H1 (cell line): ENCODE measurements around the gene L3MBTL4. TPM values are rescaled to one million over a fixed set of nuclear protein-coding genes. Genes with fewer than 3 reads are reported as not detected.

Source experiments
- CTCF ChIA-PET: fragments of 300-600 bp; sonication (Branson Sonifier 250); formaldehyde crosslinking; loops from one replicate; lab custom pipeline; 2021; ENCODE audit not compliant: partially characterized antibody; lab: Charles Lee
- POLR2A ChIA-PET: fragments of 300-600 bp; sonication (Branson Sonifier 250); formaldehyde crosslinking; loops from one replicate; lab custom pipeline; 2021; ENCODE audit warnings: inconsistent platforms; ENCODE audit not compliant: partially characterized antibody; lab: Charles Lee
- DNase-seq, 2 experiments: peaks; one replicate each; pipeline versions ENCODE4 v3.0.0 to v3.0.0-alpha.2; 2010 to 2022; ENCODE audit warnings: low spot score in 2 of 2, low read depth in 1 of 2, mixed read lengths in 1 of 2
- FAIRE-seq: peaks from 2 replicates; lab custom pipeline; 2011; peaks lifted over from hg19 to GRCh38; lab: Jason Lieb, UNC
- H2AFZ ChIP-seq: 2 replicates; pipeline ENCODE4 v1.8.1; 2012; ENCODE audit warnings: low read length, inconsistent platforms
- H2AK5ac ChIP-seq: 2 replicates; pipeline ENCODE4 v1.6.1; 2013; ENCODE audit warnings: low read depth, low read length
- H2BK120ac ChIP-seq: replicated peaks from 2 replicates; pipeline ENCODE3; 2013; ENCODE audit warnings: low read depth, low read length, inconsistent platforms
- H2BK12ac ChIP-seq: 2 replicates; pipeline ENCODE4 v1.6.1; 2013; ENCODE audit warnings: low read depth, low read length
- H2BK15ac ChIP-seq: 2 replicates; pipeline ENCODE4 v1.6.1; 2013; ENCODE audit warnings: low read length
- H2BK20ac ChIP-seq: 2 replicates; pipeline ENCODE4 v1.6.1; 2013; ENCODE audit warnings: low read length
- H2BK5ac ChIP-seq: 2 replicates; pipeline ENCODE4 v1.6.1; 2013; ENCODE audit warnings: low read depth, low read length
- H3K14ac ChIP-seq: 2 replicates; pipeline ENCODE4 v1.6.1; 2013; ENCODE audit warnings: inconsistent platforms; ENCODE audit not compliant: insufficient read length
- H3K18ac ChIP-seq: 2 replicates; pipeline ENCODE4 v1.6.1; 2013; ENCODE audit warnings: low read length; ENCODE audit errors: extremely low read depth
- H3K23ac ChIP-seq: 2 replicates; pipeline ENCODE4 v1.6.1; 2013; ENCODE audit warnings: inconsistent platforms; ENCODE audit not compliant: insufficient read length
- H3K23me2 ChIP-seq: 2 replicates; pipeline ENCODE4 v1.6.1; 2013; ENCODE audit warnings: low read depth, low read length
- H3K27ac ChIP-seq: 2 replicates; pipeline ENCODE4 v1.6.1; 2011; ENCODE audit warnings: low read depth, low read length, inconsistent platforms
- H3K27me3 ChIP-seq, 4 experiments: replicated peaks in 1 of 4; 1 replicate in 1 of 4; 2 replicates in 3 of 4; pipeline versions ENCODE4 v1.6.1 to v1.8.1; 2011 to 2013; ENCODE audit warnings: low read length in 3 of 4, mild to moderate bottlenecking in 3 of 4, inconsistent platforms in 2 of 4, mixed read lengths in 2 of 4, moderate library complexity in 1 of 4; ENCODE audit not compliant: control insufficient read depth in 3 of 4, insufficient read depth in 3 of 4; ENCODE audit errors: extremely low read depth in 1 of 4
- H3K36me3 ChIP-seq, 4 experiments: 2 replicates each; pipeline versions ENCODE4 v1.6.1 to v1.8.1; 2011 to 2013; ENCODE audit warnings: mild to moderate bottlenecking in 4 of 4, low read length in 3 of 4, moderate library complexity in 2 of 4, control low read depth in 1 of 4, inconsistent platforms in 1 of 4; ENCODE audit not compliant: insufficient read depth in 4 of 4, control insufficient read depth in 2 of 4
- H3K4ac ChIP-seq: replicated peaks from 2 replicates; pipeline ENCODE3; 2013; ENCODE audit warnings: low read length, low read depth, mixed read lengths, inconsistent platforms; ENCODE audit not compliant: insufficient read length
- H3K4me1 ChIP-seq, 4 experiments: replicated peaks in 1 of 4; 1 replicate in 1 of 4; 2 replicates in 3 of 4; pipeline versions ENCODE4 v1.6.1 to v1.8.1; 2011 to 2013; ENCODE audit warnings: low read length in 3 of 4, inconsistent platforms in 2 of 4, mixed read lengths in 1 of 4; ENCODE audit not compliant: insufficient read depth in 4 of 4, control insufficient read depth in 3 of 4
- H3K4me2 ChIP-seq, 2 experiments: 2 replicates each; pipeline versions ENCODE4 v1.6.1 to v1.8.1; 2011 to 2013; ENCODE audit warnings: low read depth in 2 of 2, low read length in 2 of 2, control low read depth in 1 of 2, inconsistent platforms in 1 of 2, mild to moderate bottlenecking in 1 of 2; ENCODE audit not compliant: insufficient read depth in 1 of 2
- H3K4me3 ChIP-seq, 4 experiments: fragments of 200-600, 300-600 bp in 1 of 4; sonication (generic), shearing (Covaris generic), sonication (Bioruptor Twin) in 1 of 4; 2 replicates each; pipeline versions ENCODE4 v1.5.1 to v1.8.1; 2011 to 2016; ENCODE audit warnings: low read length in 4 of 4, low read depth in 3 of 4, control low read depth in 2 of 4, inconsistent platforms in 2 of 4, mild to moderate bottlenecking in 2 of 4, mixed read lengths in 1 of 4, moderate library complexity in 1 of 4; ENCODE audit not compliant: insufficient read depth in 2 of 4; ENCODE audit errors: extremely low read depth in 1 of 4
- H3K56ac ChIP-seq: replicated peaks from 2 replicates; pipeline ENCODE3; 2013; ENCODE audit warnings: low read depth, mild to moderate bottlenecking, mixed read lengths, low read length, inconsistent platforms; ENCODE audit not compliant: insufficient read length
- H3K79me1 ChIP-seq: 2 replicates; pipeline ENCODE4 v1.6.1; 2013; ENCODE audit warnings: low read depth, low read length, control low read depth
- H3K79me2 ChIP-seq, 2 experiments: 2 replicates each; pipeline versions ENCODE4 v1.6.1 to v1.8.1; 2012 to 2013; ENCODE audit warnings: low read length in 2 of 2, mild to moderate bottlenecking in 2 of 2, inconsistent platforms in 1 of 2; ENCODE audit not compliant: insufficient read depth in 2 of 2, control insufficient read depth in 1 of 2
- H3K9ac ChIP-seq, 4 experiments: replicated peaks in 1 of 4; 1 replicate in 1 of 4; 2 replicates in 3 of 4; pipeline versions ENCODE4 v1.6.1 to v1.8.1; 2011 to 2013; ENCODE audit warnings: low read depth in 3 of 4, low read length in 3 of 4, control low read depth in 2 of 4, mild to moderate bottlenecking in 2 of 4, moderate library complexity in 2 of 4, inconsistent platforms in 1 of 4; ENCODE audit errors: extremely low read depth in 1 of 4
- H3K9me3 ChIP-seq, 2 experiments: 2 replicates each; pipeline versions ENCODE4 v1.6.1 to v1.8.1; 2012 to 2013; ENCODE audit warnings: mild to moderate bottlenecking in 2 of 2, moderate library complexity in 2 of 2, control low read depth in 1 of 2, inconsistent platforms in 1 of 2, low read depth in 1 of 2, low read length in 1 of 2, mixed read lengths in 1 of 2; ENCODE audit not compliant: insufficient read depth in 2 of 2
- H4K20me1 ChIP-seq, 2 experiments: replicated peaks in 1 of 2; 2 replicates each; pipeline versions ENCODE3 to v1.8.1; 2011 to 2013; ENCODE audit warnings: inconsistent platforms in 2 of 2, low read length in 2 of 2, mild to moderate bottlenecking in 1 of 2; ENCODE audit not compliant: insufficient read depth in 2 of 2, control insufficient read depth in 1 of 2
- H4K5ac ChIP-seq: 2 replicates; pipeline ENCODE4 v1.6.1; 2013; ENCODE audit warnings: low read length, low read depth, mixed read lengths, inconsistent platforms; ENCODE audit not compliant: insufficient read length
- H4K8ac ChIP-seq: 2 replicates; pipeline ENCODE4 v1.8.0; 2013; ENCODE audit warnings: mild to moderate bottlenecking, moderate library complexity, low read length, inconsistent platforms; ENCODE audit not compliant: insufficient read depth; ENCODE audit errors: extremely low read depth
- H4K91ac ChIP-seq: replicated peaks from 2 replicates; pipeline ENCODE3; 2013; ENCODE audit warnings: low read length, mixed read lengths, inconsistent platforms; ENCODE audit not compliant: insufficient read length
- BACH1 ChIP-seq: IDR thresholded peaks from 2 replicates; pipeline ENCODE4 v1.6.1; 2012; ENCODE audit warnings: low read length, improper control_type of control experiment
- CBX8 ChIP-seq: fragments of 300-800, 300-1000 bp; sonication (generic); IDR thresholded peaks from 2 replicates; pipeline ENCODE4 v1.7.1; 2016; ENCODE audit warnings: low read depth, low read length, borderline replicate concordance
- EP300 ChIP-seq, 2 experiments: IDR thresholded peaks; 1 replicate in 1 of 2; 2 replicates in 1 of 2; pipeline ENCODE4 v1.6.1; 2011 to 2012; ENCODE audit warnings: low read depth in 2 of 2, low read length in 2 of 2, mild to moderate bottlenecking in 2 of 2, borderline replicate concordance in 1 of 2, inconsistent platforms in 1 of 2, moderate library complexity in 1 of 2
- PHF8 ChIP-seq: fragments of 200-600 bp; sonication (generic); conservative IDR thresholded peaks from 2 replicates; pipeline ENCODE4 v1.7.1; 2012; ENCODE audit warnings: low read depth, mild to moderate bottlenecking, inconsistent platforms, low read length, moderate library complexity
- POLR2A ChIP-seq, 2 experiments: IDR thresholded peaks; 1 replicate in 1 of 2; 2 replicates in 1 of 2; pipeline ENCODE4 v1.6.1; 2011; ENCODE audit warnings: low read depth in 2 of 2, low read length in 2 of 2, mild to moderate bottlenecking in 2 of 2; ENCODE audit errors: control extremely low read depth in 1 of 2
- RAD21 ChIP-seq, 2 experiments: IDR thresholded peaks in 1 of 2; conservative IDR thresholded peaks in 1 of 2; 2 replicates each; pipeline ENCODE4 v1.6.1; 2011; ENCODE audit warnings: low read depth in 2 of 2, low read length in 2 of 2, improper control_type of control experiment in 1 of 2, inconsistent platforms in 1 of 2, mild to moderate bottlenecking in 1 of 2, moderate library complexity in 1 of 2
- SRF ChIP-seq: IDR thresholded peaks from 2 replicates; pipeline ENCODE4 v1.6.1; 2011; ENCODE audit warnings: mild to moderate bottlenecking, low read depth, low read length, moderate library complexity
- TEAD4 ChIP-seq: IDR thresholded peaks from 2 replicates; pipeline ENCODE4 v1.6.1; 2012; ENCODE audit warnings: low read depth, low read length, inconsistent platforms, mixed read lengths
- YY1 ChIP-seq: IDR thresholded peaks from 2 replicates; pipeline ENCODE4 v1.6.1; 2011; ENCODE audit warnings: low read depth, mild to moderate bottlenecking, low read length
- WGBS, 2 experiments: shearing (Covaris generic) in 1 of 2; methylation state at CpG; one replicate each; pipeline versions ENCODE4 v1.1.6 to v1.1.7; 2013 to 2015; ENCODE audit warnings: low lambda C conversion rate in 2 of 2, mixed read lengths in 2 of 2, inconsistent platforms in 1 of 2, low coverage in 1 of 2, missing lambda C conversion rate in 1 of 2; ENCODE audit not compliant: insufficient replicate concordance in 2 of 2, insufficient coverage in 1 of 2, insufficient read length in 1 of 2; ENCODE audit errors: extremely low coverage in 1 of 2, missing lambda C conversion rate in 1 of 2; 5-methylcytosine and 5-hydroxymethylcytosine counted together
- polyA plus RNA-seq, 7 experiments: library from polyadenylated mRNA; depleted of rRNA in 3 of 7; stranded (reverse) in 5 of 7; unstranded in 2 of 7; fragments of >200 nt in 5 of 7; fragments of 200-250 nt in 2 of 7; gene quantifications; 1 replicate in 5 of 7; 2 replicates in 1 of 7; 4 replicates in 1 of 7; pipeline versions ENCODE4 v1.2.1 to v1.2.3, GENCODE V29; 2011 to 2013; ENCODE audit warnings: missing spikeins in 2 of 7, mixed read lengths in 2 of 7
- total RNA-seq: library from RNA; stranded (reverse); fragmentation: NEBNext Ultra II Directional; extraction: Animal tissue kit (Norgen Biotek cat#: 25700); gene quantifications from 2 replicates; pipeline ENCODE4 v1.2.1, GENCODE V29; 2021
- TF ChIP-seq, protein P1 (sequence below): IDR thresholded peaks from 2 replicates; pipeline ENCODE4 v1.6.1; 2012; ENCODE audit warnings: low read length, inconsistent platforms
- TF ChIP-seq, protein P2 (sequence below): IDR thresholded peaks from 2 replicates; pipeline ENCODE4 v1.6.1; 2012; ENCODE audit warnings: inconsistent platforms

Gene L3MBTL4
- total and polyA plus RNA-seq, 2 of the 8 experiments (the other 6 are each of a cell fraction or from before 2014, with no cell fraction given) = 1.0 to 2.1 TPM

DNA sequence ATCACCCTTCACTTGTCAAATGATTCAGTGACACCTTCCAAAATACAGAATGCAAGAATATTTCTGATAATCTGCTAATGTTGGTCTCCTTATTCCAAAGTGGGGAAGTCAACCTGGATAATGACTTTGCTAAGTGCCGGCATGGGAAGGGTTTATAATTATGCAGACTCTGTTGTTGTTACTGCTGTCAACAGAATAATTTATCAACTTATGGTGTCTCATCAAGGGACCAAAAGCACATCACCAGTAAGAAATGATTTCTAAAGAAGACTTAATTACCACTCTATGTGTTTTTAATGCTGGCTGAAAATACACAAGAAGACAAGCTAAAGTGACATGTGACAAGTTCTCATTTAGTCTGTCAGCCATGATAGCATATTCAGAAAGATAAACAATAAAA, 403.8 kb downstream of the L3MBTL4 start:
- H3K23ac ChIP-seq = no peak overlapping the region
- H3K14ac ChIP-seq = no peak overlapping the region
- H3K27me3 ChIP-seq = no peaks in the 10 kb centered on the region
- H3K79me2 ChIP-seq = no peaks in the 10 kb centered on the region
- no peak overlapping the region for H2AK5ac ChIP-seq
- TF ChIP-seq, protein P1, sequence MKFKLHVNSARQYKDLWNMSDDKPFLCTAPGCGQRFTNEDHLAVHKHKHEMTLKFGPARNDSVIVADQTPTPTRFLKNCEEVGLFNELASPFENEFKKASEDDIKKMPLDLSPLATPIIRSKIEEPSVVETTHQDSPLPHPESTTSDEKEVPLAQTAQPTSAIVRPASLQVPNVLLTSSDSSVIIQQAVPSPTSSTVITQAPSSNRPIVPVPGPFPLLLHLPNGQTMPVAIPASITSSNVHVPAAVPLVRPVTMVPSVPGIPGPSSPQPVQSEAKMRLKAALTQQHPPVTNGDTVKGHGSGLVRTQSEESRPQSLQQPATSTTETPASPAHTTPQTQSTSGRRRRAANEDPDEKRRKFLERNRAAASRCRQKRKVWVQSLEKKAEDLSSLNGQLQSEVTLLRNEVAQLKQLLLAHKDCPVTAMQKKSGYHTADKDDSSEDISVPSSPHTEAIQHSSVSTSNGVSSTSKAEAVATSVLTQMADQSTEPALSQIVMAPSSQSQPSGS = no peak
- TF ChIP-seq SRF (no peak), POLR2A (IDR thresholded peaks at IDR 0.05; ENCODE audit: control extremely low read depth in 1 of 2, low read depth in 2 of 2, low read length in 2 of 2) (no peak), CBX8 (no peak), EP300 (IDR thresholded peaks at IDR 0.05; ENCODE audit: borderline replicate concordance in 1 of 2, low read depth in 2 of 2, low read length in 2 of 2) (no peak), TEAD4 (no peak), PHF8 (no peak), YY1 (no peak), BACH1 (no peak), RAD21 (IDR thresholded peaks at IDR 0.05 in 1 of 2, conservative IDR thresholded peaks at IDR 0.05 in 1 of 2; ENCODE audit: low read depth in 2 of 2, low read length in 2 of 2) (no peak)
- TF ChIP-seq, protein P2, sequence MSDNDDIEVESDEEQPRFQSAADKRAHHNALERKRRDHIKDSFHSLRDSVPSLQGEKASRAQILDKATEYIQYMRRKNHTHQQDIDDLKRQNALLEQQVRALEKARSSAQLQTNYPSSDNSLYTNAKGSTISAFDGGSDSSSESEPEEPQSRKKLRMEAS = no peak
- TF ChIP-seq, all 59 proteins: peak for 0
- H3K36me3 ChIP-seq = no peaks in the 10 kb centered on the region
- H3K79me1 ChIP-seq = no peaks in the 10 kb centered on the region
- H2AFZ ChIP-seq = no peak overlapping the region
- no peaks in the 10 kb centered on the region for H3K4me1 ChIP-seq
- H3K56ac ChIP-seq = no peak overlapping the region
- no peak overlapping the region for H2BK15ac ChIP-seq
- H3K9me3 ChIP-seq = no peaks in the 10 kb centered on the region
- no peak overlapping the region for H4K91ac ChIP-seq
- H3K4ac ChIP-seq = no peak overlapping the region
- no peak overlapping the region for H2BK12ac ChIP-seq
- FAIRE-seq (no peak), DNase-seq (no peak)
- H3K9ac ChIP-seq = no peak overlapping the region
- H4K8ac ChIP-seq = no peak overlapping the region
- H3K23me2 ChIP-seq = no peaks in the 10 kb centered on the region
- no peak overlapping the region for H2BK120ac ChIP-seq
- no peaks in the 10 kb centered on the region for H4K20me1 ChIP-seq
- ChIA-PET POLR2A (no interaction called here), CTCF (no interaction called here)
- no peak overlapping the region for H3K4me2 ChIP-seq
- H3K4me3 ChIP-seq = no peak overlapping the region
- 90% methylated on average over 1 of the region's 1 CpG; no CpG with 5 or more reads in 1 of the 2 experiments for WGBS, 2 experiments
- no peak overlapping the region for H3K18ac ChIP-seq
- no peak overlapping the region for H2BK5ac ChIP-seq
- H3K27ac ChIP-seq = no peak overlapping the region
- no peak overlapping the region for H4K5ac ChIP-seq
- no peak overlapping the region for H2BK20ac ChIP-seq
